ENCODE measurements around the gene RPP14.

GRCh38 chr3:58366699-58367098 lies 60.7 kb downstream of the RPP14 start:
- TF ChIP-seq CTCF (IDR thresholded peaks at IDR 0.05), result no peak
- no peak for TF ChIP-seq POLR2A (IDR thresholded peaks at IDR 0.05)
